WTC11 (cell line): Measurements from ENCODE around the gene KIAA1328. TPM values are rescaled to one million over a fixed set of nuclear protein-coding genes. Genes with fewer than 3 reads are reported as not detected.

Experiments used
- ATAC-seq: fragments of 200-7000 bp; cut with Tn5 transposase; 2 replicates; pipeline ENCODE4 v1.10.0; 2021; ENCODE audit warnings: mild to moderate bottlenecking, moderate library complexity
- CTCF ChIA-PET: fragments of 300-600 bp; sonication (Branson Sonifier 250); formaldehyde crosslinking; loops from one replicate; lab custom pipeline; 2021; ENCODE audit warnings: antibody characterized with exemption; lab: Charles Lee
- POLR2A ChIA-PET: fragments of 350-600 bp; sonication (Branson Sonifier 250); formaldehyde crosslinking; loops from one replicate; lab custom pipeline; 2021; ENCODE audit warnings: antibody characterized with exemption; lab: Charles Lee
- DNase-seq: peaks from one replicate; pipeline ENCODE4 v3.0.0; 2021; ENCODE audit warnings: low spot score
- H3K27ac Mint-ChIP-seq: 2 replicates; pipeline ENCODE4 v1.8.0; 2021; ENCODE audit warnings: mixed read lengths
- H3K27me3 Mint-ChIP-seq: 2 replicates; pipeline ENCODE4 v1.8.0; 2021; ENCODE audit warnings: low read depth, mild to moderate bottlenecking, moderate library complexity, mixed read lengths
- H3K36me3 Mint-ChIP-seq: 2 replicates; pipeline ENCODE4 v1.8.0; 2021; ENCODE audit warnings: mixed read lengths
- H3K4me1 Mint-ChIP-seq: 2 replicates; pipeline ENCODE4 v1.8.0; 2022; ENCODE audit warnings: mixed read lengths
- H3K4me3 Mint-ChIP-seq: 2 replicates; pipeline ENCODE4 v1.8.0; 2021; ENCODE audit warnings: mild to moderate bottlenecking, moderate library complexity, mixed read lengths
- H3K9me3 Mint-ChIP-seq: 2 replicates; pipeline ENCODE4 v1.8.0; 2021; ENCODE audit warnings: mixed read lengths
- CREM ChIP-seq: sonication (generic); formaldehyde crosslinking; IDR thresholded peaks from 2 replicates; pipeline ENCODE4 v1.8.1; 2022; ENCODE audit warnings: mild to moderate bottlenecking, missing genetic modification reagents, moderate library complexity
- ESRRA ChIP-seq: sonication (generic); formaldehyde crosslinking; IDR thresholded peaks from 2 replicates; pipeline ENCODE4 v1.8.1; 2022; ENCODE audit warnings: mild to moderate bottlenecking, missing genetic modification reagents, borderline replicate concordance
- GTF2I ChIP-seq: fragments of 250-450 bp; sonication (Bioruptor Pico); conservative IDR thresholded peaks from 2 replicates; pipeline ENCODE4 v1.4.0; 2021; ENCODE audit warnings: mild to moderate bottlenecking
- NR3C1 ChIP-seq: sonication (generic); formaldehyde crosslinking; conservative IDR thresholded peaks from 2 replicates; pipeline ENCODE4 v1.8.1; 2023; ENCODE audit warnings: low read depth, mild to moderate bottlenecking, missing genetic modification reagents
- TEAD1 ChIP-seq: sonication (generic); formaldehyde crosslinking; IDR thresholded peaks from 2 replicates; pipeline ENCODE4 v1.8.0; 2022; ENCODE audit warnings: mild to moderate bottlenecking, missing genetic modification reagents
- ZNF121 ChIP-seq: sonication (generic); formaldehyde crosslinking; IDR thresholded peaks from 2 replicates; pipeline ENCODE4 v1.8.0; 2023; ENCODE audit warnings: missing genetic modification reagents
- ZNF232 ChIP-seq: sonication (generic); formaldehyde crosslinking; IDR thresholded peaks from 2 replicates; pipeline ENCODE4 v1.8.0; 2022; ENCODE audit warnings: mild to moderate bottlenecking, missing genetic modification reagents
- ZNF317 ChIP-seq: sonication (generic); formaldehyde crosslinking; IDR thresholded peaks from 2 replicates; pipeline ENCODE4 v1.8.1; 2023; ENCODE audit warnings: low read depth, mild to moderate bottlenecking, moderate library complexity, missing genetic modification reagents, borderline replicate concordance
- ZNF671 ChIP-seq: fragments of 250-450 bp; sonication (Bioruptor Pico); IDR thresholded peaks from 2 replicates; pipeline ENCODE4 v1.8.0; 2021; ENCODE audit warnings: mild to moderate bottlenecking
- total RNA-seq: library from RNA; stranded (reverse); gene quantifications from 3 replicates; pipeline ENCODE4 v1.2.3, GENCODE V29; 2021
- TF ChIP-seq, protein P1 (sequence below): fragments of 250-450 bp; sonication (Bioruptor Pico); IDR thresholded peaks from 2 replicates; pipeline ENCODE4 v1.9.0; 2021; ENCODE audit warnings: mild to moderate bottlenecking
- TF ChIP-seq, protein P2 (sequence below): fragments of 250-450 bp; sonication (Bioruptor Pico); IDR thresholded peaks from 2 replicates; pipeline ENCODE4 v1.9.0; 2021; ENCODE audit warnings: moderate library complexity, mild to moderate bottlenecking, inconsistent platforms, borderline replicate concordance
- TF ChIP-seq, protein P3 (sequence below): sonication (generic); formaldehyde crosslinking; IDR thresholded peaks from 2 replicates; pipeline ENCODE4 v1.8.1; 2023; ENCODE audit warnings: mild to moderate bottlenecking, missing genetic modification reagents
- TF ChIP-seq, protein P4 (sequence below): sonication (generic); formaldehyde crosslinking; IDR thresholded peaks from 2 replicates; pipeline ENCODE4 v1.8.1; 2023; ENCODE audit warnings: mild to moderate bottlenecking, missing genetic modification reagents, borderline replicate concordance
- TF ChIP-seq, protein P5 (sequence below): sonication (generic); formaldehyde crosslinking; IDR thresholded peaks from 2 replicates; pipeline ENCODE4 v1.8.1; 2022; ENCODE audit warnings: missing genetic modification reagents, borderline replicate concordance
- TF ChIP-seq, protein P6 (sequence below): fragments of 250-450 bp; sonication (Bioruptor Pico); IDR thresholded peaks from 2 replicates; pipeline ENCODE4 v1.9.0; 2021; ENCODE audit warnings: mild to moderate bottlenecking
- TF ChIP-seq, protein P7 (sequence below): sonication (generic); formaldehyde crosslinking; IDR thresholded peaks from 2 replicates; pipeline ENCODE4 v1.8.1; 2023; ENCODE audit warnings: mild to moderate bottlenecking, moderate library complexity, missing genetic modification reagents
- TF ChIP-seq, protein P8 (sequence below): sonication (generic); formaldehyde crosslinking; IDR thresholded peaks from 2 replicates; pipeline ENCODE4 v1.8.1; 2022; ENCODE audit warnings: low read depth, missing genetic modification reagents, borderline replicate concordance

The KIAA1328 gene
- total RNA-seq, 1 experiment from 2014 or later = 4.8 TPM

DNA sequence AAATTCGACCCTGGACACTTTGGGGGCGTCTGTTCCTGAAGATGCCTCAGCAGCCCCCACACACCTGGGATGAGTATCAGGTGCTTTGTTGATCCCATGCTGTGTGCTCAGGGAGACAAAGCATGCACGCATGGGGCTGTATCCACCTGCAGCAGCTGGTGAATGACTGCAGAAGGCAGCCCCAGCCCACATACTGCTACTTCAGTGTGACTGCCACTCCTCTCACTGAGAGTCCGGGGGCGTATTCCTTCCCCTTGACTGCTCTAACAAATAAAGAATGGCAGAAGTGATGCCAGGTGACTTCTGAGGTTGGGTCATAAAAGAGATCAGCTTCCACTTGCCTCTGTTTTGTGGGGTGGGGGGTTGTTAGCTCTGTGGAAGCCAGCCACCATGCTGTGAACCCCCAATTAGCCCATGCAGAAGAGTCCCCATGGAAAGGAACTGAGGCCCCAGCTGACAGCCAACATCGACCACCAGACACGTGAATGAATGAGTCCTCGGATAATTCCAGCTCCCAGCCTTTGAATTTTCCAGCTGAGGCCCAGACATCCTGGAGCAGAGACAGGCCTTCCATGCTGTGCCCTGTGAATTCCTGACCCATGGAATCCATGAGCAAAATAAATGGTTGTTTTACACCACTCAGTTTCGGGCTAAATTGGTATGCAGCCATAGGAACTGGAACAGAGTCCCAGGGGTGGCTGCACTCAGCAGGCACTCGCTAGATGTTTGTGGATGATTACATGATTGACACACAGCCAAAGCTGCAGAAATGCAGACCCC lies 447.4 kb downstream of the KIAA1328 start:
- Mint-ChIP-seq H3K27me3 (peaks cover 5% of the 10 kb centered on the region), H3K36me3 (no peaks in the 10 kb centered on the region), H3K4me1 (peaks cover 13% of the 10 kb centered on the region), H3K4me3 (no peak overlapping the region)
- ChIA-PET POLR2A (no interaction called here), CTCF (interaction anchor here (0.9 to 1.8 kb wide), 4 partner anchors 10 to 257 kb away, joined by 3 to 6 read pairs (median 3); no protein-coding TSS in a partner anchor)
- ATAC-seq = no peak
- DNase-seq = no peak
- no peak for TF ChIP-seq NR3C1 (CRISPR knock-in tag)
- TF ChIP-seq, protein P1, sequence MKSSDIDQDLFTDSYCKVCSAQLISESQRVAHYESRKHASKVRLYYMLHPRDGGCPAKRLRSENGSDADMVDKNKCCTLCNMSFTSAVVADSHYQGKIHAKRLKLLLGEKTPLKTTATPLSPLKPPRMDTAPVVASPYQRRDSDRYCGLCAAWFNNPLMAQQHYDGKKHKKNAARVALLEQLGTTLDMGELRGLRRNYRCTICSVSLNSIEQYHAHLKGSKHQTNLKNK (CRISPR knock-in tag) = no peak
- TF ChIP-seq, protein P2, sequence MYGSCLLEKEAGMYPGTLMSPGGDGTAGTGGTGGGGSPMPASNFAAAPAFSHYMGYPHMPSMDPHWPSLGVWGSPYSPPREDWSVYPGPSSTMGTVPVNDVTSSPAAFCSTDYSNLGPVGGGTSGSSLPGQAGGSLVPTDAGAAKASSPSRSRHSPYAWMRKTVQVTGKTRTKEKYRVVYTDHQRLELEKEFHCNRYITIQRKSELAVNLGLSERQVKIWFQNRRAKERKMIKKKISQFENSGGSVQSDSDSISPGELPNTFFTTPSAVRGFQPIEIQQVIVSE (CRISPR knock-in tag) = no peak
- TF ChIP-seq, protein P3, sequence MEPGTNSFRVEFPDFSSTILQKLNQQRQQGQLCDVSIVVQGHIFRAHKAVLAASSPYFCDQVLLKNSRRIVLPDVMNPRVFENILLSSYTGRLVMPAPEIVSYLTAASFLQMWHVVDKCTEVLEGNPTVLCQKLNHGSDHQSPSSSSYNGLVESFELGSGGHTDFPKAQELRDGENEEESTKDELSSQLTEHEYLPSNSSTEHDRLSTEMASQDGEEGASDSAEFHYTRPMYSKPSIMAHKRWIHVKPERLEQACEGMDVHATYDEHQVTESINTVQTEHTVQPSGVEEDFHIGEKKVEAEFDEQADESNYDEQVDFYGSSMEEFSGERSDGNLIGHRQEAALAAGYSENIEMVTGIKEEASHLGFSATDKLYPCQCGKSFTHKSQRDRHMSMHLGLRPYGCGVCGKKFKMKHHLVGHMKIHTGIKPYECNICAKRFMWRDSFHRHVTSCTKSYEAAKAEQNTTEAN (CRISPR knock-in tag) = no peak
- TF ChIP-seq, protein P4, sequence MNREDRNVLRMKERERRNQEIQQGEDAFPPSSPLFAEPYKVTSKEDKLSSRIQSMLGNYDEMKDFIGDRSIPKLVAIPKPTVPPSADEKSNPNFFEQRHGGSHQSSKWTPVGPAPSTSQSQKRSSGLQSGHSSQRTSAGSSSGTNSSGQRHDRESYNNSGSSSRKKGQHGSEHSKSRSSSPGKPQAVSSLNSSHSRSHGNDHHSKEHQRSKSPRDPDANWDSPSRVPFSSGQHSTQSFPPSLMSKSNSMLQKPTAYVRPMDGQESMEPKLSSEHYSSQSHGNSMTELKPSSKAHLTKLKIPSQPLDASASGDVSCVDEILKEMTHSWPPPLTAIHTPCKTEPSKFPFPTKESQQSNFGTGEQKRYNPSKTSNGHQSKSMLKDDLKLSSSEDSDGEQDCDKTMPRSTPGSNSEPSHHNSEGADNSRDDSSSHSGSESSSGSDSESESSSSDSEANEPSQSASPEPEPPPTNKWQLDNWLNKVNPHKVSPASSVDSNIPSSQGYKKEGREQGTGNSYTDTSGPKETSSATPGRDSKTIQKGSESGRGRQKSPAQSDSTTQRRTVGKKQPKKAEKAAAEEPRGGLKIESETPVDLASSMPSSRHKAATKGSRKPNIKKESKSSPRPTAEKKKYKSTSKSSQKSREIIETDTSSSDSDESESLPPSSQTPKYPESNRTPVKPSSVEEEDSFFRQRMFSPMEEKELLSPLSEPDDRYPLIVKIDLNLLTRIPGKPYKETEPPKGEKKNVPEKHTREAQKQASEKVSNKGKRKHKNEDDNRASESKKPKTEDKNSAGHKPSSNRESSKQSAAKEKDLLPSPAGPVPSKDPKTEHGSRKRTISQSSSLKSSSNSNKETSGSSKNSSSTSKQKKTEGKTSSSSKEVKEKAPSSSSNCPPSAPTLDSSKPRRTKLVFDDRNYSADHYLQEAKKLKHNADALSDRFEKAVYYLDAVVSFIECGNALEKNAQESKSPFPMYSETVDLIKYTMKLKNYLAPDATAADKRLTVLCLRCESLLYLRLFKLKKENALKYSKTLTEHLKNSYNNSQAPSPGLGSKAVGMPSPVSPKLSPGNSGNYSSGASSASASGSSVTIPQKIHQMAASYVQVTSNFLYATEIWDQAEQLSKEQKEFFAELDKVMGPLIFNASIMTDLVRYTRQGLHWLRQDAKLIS (CRISPR knock-in tag) = no peak
- TF ChIP-seq ZNF232 (CRISPR knock-in tag) = no peak
- TF ChIP-seq, protein P5, sequence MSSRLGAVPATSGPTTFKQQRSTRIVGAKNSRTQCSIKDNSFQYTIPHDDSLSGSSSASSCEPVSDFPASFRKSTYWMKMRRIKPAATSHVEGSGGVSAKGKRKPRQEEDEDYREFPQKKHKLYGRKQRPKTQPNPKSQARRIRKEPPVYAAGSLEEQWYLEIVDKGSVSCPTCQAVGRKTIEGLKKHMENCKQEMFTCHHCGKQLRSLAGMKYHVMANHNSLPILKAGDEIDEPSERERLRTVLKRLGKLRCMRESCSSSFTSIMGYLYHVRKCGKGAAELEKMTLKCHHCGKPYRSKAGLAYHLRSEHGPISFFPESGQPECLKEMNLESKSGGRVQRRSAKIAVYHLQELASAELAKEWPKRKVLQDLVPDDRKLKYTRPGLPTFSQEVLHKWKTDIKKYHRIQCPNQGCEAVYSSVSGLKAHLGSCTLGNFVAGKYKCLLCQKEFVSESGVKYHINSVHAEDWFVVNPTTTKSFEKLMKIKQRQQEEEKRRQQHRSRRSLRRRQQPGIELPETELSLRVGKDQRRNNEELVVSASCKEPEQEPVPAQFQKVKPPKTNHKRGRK (CRISPR knock-in tag) = no peak
- TF ChIP-seq ZNF121 (CRISPR knock-in tag) = no peak
- no peak for TF ChIP-seq GTF2I
- no peak for TF ChIP-seq ESRRA
- no peak for TF ChIP-seq ZNF671 (CRISPR knock-in tag)
- TF ChIP-seq TEAD1 (CRISPR knock-in tag) = no peak
- TF ChIP-seq ZNF317 (CRISPR knock-in tag) = no peak
- TF ChIP-seq, all 79 proteins: peak for 0
- Mint-ChIP-seq H3K27ac (no peak overlapping the region; the same call in 1 of the 2 replicates), H3K9me3 (no peaks in the 10 kb centered on the region)

DNA sequence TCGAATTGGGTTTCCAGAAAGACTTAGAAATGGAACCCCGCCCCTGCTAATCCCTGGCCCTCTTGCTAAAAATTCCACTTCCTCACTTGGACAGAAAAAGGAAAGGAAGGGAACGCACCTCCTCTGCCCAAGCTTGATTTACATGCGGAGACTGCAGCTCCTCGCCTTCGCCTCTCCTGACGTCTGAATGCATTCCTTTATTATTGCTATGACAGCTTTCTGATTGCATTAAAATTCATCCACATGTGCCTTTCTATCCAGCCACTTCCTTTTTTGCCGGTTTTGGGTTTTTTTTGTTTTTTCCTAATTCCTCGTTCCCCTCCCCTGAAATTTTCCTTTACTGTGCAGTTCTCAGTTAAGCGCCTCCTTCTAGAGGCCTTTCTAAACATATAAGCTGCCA lies 448.9 kb downstream of the KIAA1328 start:
- H3K27me3 Mint-ChIP-seq = peaks cover 5% of the 10 kb centered on the region; the same call in 1 of the 2 replicates
- H3K36me3 Mint-ChIP-seq = no peaks in the 10 kb centered on the region
- TF ChIP-seq, protein P3 (CRISPR knock-in tag) = no peak
- TF ChIP-seq, protein P6, sequence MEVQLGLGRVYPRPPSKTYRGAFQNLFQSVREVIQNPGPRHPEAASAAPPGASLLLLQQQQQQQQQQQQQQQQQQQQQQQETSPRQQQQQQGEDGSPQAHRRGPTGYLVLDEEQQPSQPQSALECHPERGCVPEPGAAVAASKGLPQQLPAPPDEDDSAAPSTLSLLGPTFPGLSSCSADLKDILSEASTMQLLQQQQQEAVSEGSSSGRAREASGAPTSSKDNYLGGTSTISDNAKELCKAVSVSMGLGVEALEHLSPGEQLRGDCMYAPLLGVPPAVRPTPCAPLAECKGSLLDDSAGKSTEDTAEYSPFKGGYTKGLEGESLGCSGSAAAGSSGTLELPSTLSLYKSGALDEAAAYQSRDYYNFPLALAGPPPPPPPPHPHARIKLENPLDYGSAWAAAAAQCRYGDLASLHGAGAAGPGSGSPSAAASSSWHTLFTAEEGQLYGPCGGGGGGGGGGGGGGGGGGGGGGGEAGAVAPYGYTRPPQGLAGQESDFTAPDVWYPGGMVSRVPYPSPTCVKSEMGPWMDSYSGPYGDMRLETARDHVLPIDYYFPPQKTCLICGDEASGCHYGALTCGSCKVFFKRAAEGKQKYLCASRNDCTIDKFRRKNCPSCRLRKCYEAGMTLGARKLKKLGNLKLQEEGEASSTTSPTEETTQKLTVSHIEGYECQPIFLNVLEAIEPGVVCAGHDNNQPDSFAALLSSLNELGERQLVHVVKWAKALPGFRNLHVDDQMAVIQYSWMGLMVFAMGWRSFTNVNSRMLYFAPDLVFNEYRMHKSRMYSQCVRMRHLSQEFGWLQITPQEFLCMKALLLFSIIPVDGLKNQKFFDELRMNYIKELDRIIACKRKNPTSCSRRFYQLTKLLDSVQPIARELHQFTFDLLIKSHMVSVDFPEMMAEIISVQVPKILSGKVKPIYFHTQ (CRISPR knock-in tag) = no peak
- TF ChIP-seq, protein P7, sequence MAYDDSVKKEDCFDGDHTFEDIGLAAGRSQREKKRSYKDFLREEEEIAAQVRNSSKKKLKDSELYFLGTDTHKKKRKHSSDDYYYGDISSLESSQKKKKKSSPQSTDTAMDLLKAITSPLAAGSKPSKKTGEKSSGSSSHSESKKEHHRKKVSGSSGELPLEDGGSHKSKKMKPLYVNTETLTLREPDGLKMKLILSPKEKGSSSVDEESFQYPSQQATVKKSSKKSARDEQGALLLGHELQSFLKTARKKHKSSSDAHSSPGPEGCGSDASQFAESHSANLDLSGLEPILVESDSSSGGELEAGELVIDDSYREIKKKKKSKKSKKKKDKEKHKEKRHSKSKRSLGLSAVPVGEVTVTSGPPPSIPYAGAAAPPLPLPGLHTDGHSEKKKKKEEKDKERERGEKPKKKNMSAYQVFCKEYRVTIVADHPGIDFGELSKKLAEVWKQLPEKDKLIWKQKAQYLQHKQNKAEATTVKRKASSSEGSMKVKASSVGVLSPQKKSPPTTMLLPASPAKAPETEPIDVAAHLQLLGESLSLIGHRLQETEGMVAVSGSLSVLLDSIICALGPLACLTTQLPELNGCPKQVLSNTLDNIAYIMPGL (CRISPR knock-in tag) = no peak
- no peak for TF ChIP-seq CREM (CRISPR knock-in tag)
- TF ChIP-seq, protein P8, sequence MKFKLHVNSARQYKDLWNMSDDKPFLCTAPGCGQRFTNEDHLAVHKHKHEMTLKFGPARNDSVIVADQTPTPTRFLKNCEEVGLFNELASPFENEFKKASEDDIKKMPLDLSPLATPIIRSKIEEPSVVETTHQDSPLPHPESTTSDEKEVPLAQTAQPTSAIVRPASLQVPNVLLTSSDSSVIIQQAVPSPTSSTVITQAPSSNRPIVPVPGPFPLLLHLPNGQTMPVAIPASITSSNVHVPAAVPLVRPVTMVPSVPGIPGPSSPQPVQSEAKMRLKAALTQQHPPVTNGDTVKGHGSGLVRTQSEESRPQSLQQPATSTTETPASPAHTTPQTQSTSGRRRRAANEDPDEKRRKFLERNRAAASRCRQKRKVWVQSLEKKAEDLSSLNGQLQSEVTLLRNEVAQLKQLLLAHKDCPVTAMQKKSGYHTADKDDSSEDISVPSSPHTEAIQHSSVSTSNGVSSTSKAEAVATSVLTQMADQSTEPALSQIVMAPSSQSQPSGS (CRISPR knock-in tag) = no peak
- TF ChIP-seq, all 79 proteins: peak for 0
- H3K27ac Mint-ChIP-seq = no peak overlapping the region
- no peak overlapping the region for H3K4me3 Mint-ChIP-seq
- no peaks in the 10 kb centered on the region for H3K9me3 Mint-ChIP-seq
- POLR2A ChIA-PET = interaction anchor here (0.7 kb wide), 1 partner anchor 23 kb away, joined by 3 read pairs; no protein-coding TSS in a partner anchor
- no peak for ATAC-seq
- DNase-seq = no peak
- H3K4me1 Mint-ChIP-seq = peaks cover 13% of the 10 kb centered on the region
- CTCF ChIA-PET = interaction anchor here (0.7 to 1.8 kb wide), 5 partner anchors 12 to 258 kb away, joined by 3 to 6 read pairs (median 3); no protein-coding TSS in a partner anchor
